ENCODE data around the gene CMSS1. TPM values are rescaled to one million over a fixed set of nuclear protein-coding genes. Genes with fewer than 3 reads are reported as not detected.

CMSS1 gene
- polyA plus RNA-seq, 2 of the 4 experiments (the other 2 are of a cell fraction) = 61.1 to 62.9 TPM

DNA sequence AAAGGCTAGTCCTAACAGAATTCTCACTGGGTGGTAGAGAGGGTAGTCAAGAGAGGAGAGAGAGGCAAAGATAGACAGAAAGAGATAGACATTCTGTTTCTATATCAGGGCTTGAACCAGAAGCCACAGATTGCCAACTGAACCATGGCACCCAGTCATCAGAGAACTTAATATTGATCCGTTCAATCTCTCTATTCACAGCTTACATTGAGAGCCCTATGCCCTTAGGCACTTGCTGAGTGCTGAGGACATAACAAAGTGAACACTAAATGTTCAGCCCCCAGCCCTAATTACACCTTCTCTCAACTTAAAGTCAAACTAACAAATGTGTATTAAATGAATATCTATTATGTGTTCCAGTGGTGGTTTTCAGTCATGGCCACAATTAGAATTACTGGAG is 172.5 kb downstream of the CMSS1 start:
- Histone ChIP-seq H3K4me3 (no peak overlapping the region), H3K27ac (no peak overlapping the region), H3K4me1 (no peaks in the 10 kb centered on the region), H3K9me3 (peaks cover 2% of the 10 kb centered on the region; the same call in 1 of the 3 replicates), H3K4me2 (no peak overlapping the region)
- WGBS (ENCODE audit: missing lambda C conversion rate) = 100% methylated on average over 1 of the region's 1 CpG
- ATAC-seq (no peak), FAIRE-seq (no peak), DNase-seq (ENCODE audit: low read depth in 1 of 2, low spot score in 1 of 2) (no peak)
- ChIA-PET CTCF (interaction anchor here (0.8 kb wide), 1 partner anchor 23 kb away, joined by 4 read pairs; no protein-coding TSS in a partner anchor), POLR2A (no interaction called here)
- TF ChIP-seq FOXS1 (CRISPR knock-in tag; IDR thresholded peaks at IDR 0.05) = no peak
- TF ChIP-seq, protein P1, sequence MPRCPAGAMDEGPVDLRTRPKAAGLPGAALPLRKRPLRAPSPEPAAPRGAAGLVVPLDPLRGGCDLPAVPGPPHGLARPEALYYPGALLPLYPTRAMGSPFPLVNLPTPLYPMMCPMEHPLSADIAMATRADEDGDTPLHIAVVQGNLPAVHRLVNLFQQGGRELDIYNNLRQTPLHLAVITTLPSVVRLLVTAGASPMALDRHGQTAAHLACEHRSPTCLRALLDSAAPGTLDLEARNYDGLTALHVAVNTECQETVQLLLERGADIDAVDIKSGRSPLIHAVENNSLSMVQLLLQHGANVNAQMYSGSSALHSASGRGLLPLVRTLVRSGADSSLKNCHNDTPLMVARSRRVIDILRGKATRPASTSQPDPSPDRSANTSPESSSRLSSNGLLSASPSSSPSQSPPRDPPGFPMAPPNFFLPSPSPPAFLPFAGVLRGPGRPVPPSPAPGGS (IDR thresholded peaks at IDR 0.05) = no peak
- TF ChIP-seq MAX (IDR thresholded peaks at IDR 0.05) = no peak
- no peak for TF ChIP-seq ESRRA (IDR thresholded peaks at IDR 0.05; ENCODE audit: borderline replicate concordance, low read length)
- no peak for TF ChIP-seq CHD2 (IDR thresholded peaks at IDR 0.05; ENCODE audit: low read length, partially characterized antibody)
- no peak for TF ChIP-seq KDM5A (IDR thresholded peaks at IDR 0.05)
- no peak for TF ChIP-seq ZFP36 (IDR thresholded peaks at IDR 0.05; ENCODE audit: borderline replicate concordance, partially characterized antibody)
- TF ChIP-seq TP53 (CRISPR knock-in tag; IDR thresholded peaks at IDR 0.05) = no peak
- TF ChIP-seq ZNF302 (CRISPR knock-in tag; IDR thresholded peaks at IDR 0.05) = no peak
- no peak for TF ChIP-seq HDAC2 (IDR thresholded peaks at IDR 0.05)
- no peak for TF ChIP-seq RFX5 (IDR thresholded peaks at IDR 0.05)
- no peak for TF ChIP-seq CBX2 (IDR thresholded peaks at IDR 0.05; ENCODE audit: borderline replicate concordance, low read depth)
- TF ChIP-seq FOSB (CRISPR knock-in tag; IDR thresholded peaks at IDR 0.05) = no peak
- TF ChIP-seq, protein P2, sequence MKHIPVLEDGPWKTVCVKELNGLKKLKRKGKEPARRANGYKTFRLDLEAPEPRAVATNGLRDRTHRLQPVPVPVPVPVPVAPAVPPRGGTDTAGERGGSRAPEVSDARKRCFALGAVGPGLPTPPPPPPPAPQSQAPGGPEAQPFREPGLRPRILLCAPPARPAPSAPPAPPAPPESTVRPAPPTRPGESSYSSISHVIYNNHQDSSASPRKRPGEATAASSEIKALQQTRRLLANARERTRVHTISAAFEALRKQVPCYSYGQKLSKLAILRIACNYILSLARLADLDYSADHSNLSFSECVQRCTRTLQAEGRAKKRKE (CRISPR knock-in tag; IDR thresholded peaks at IDR 0.05; ENCODE audit: low read depth) = no peak

- TF ChIP-seq KDM1A (IDR thresholded peaks at IDR 0.05; ENCODE audit: low read depth) = no peak
- DNase-seq (ENCODE audit: low read depth in 1 of 2, low spot score in 1 of 2) = no peak
- 95% methylated on average over 2 of the region's 2 CpGs for WGBS (ENCODE audit: missing lambda C conversion rate)
- Histone ChIP-seq H3K27ac (no peak overlapping the region), H3K4me2 (no peak overlapping the region), H3K4me3 (no peak overlapping the region), H3K4me1 (peaks cover 9% of the 10 kb centered on the region), H3K9me3 (peaks cover 2% of the 10 kb centered on the region; the same call in 1 of the 3 replicates)
- FAIRE-seq = no peak
- POLR2A ChIA-PET = no interaction called here
- CTCF ChIA-PET = interaction anchor here (0.7 kb wide), 1 partner anchor 11 kb away, joined by 3 read pairs; no protein-coding TSS in a partner anchor
- no peak for ATAC-seq
These were observed 179.6 kb downstream of the CMSS1 start for GRCh38 chr3:99997293-99997692.

DNA sequence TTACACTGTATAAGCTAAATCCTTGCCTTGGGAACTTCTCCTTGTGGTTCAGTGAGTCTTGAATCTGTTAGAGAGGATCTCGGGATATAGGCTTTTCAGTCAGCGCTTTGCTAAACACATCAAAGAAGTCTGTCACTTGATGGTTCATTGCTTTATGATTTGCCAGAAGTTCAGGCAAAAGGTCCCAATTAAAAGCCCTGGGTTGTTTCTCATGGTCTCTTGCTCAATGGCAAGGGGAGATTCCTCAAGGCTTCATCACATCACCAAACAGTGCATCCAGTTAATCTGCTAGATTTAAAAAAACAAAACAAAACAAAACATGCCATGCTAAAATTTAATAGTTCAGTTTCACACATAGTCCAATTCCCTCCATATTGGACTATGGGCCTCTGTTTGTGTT is 181.9 kb downstream of the CMSS1 start:
- FAIRE-seq (no peak), ATAC-seq (no peak), DNase-seq (ENCODE audit: low read depth in 1 of 2, low spot score in 1 of 2) (no peak)
- no peak for TF ChIP-seq HEYL (CRISPR knock-in tag; IDR thresholded peaks at IDR 0.05)
- TF ChIP-seq CTCF (IDR thresholded peaks at IDR 0.05) = no peak
- TF ChIP-seq PHF8 (IDR thresholded peaks at IDR 0.05; ENCODE audit: borderline replicate concordance, low read depth) = no peak
- no peak for TF ChIP-seq POLR2A (IDR thresholded peaks at IDR 0.05; ENCODE audit: low read length)
- TF ChIP-seq CHD2 (IDR thresholded peaks at IDR 0.05; ENCODE audit: low read length, partially characterized antibody) = no peak
- TF ChIP-seq ZFP36 (IDR thresholded peaks at IDR 0.05; ENCODE audit: borderline replicate concordance, partially characterized antibody) = no peak
- TF ChIP-seq HOXA7 (CRISPR knock-in tag; IDR thresholded peaks at IDR 0.05) = no peak
- no peak for TF ChIP-seq TP53 (CRISPR knock-in tag; IDR thresholded peaks at IDR 0.05)
- peaks cover 26% of the 10 kb centered on the region for H3K4me1 ChIP-seq
- ChIA-PET CTCF (interaction anchor here (0.7 kb wide), 1 partner anchor 255 kb away, joined by 3 read pairs; no protein-coding TSS in a partner anchor), POLR2A (no interaction called here)
- H3K4me3 ChIP-seq = no peak overlapping the region
- 86% methylated on average over 2 of the region's 2 CpGs for WGBS (ENCODE audit: missing lambda C conversion rate)
- no peak overlapping the region for H3K27ac ChIP-seq
- H3K4me2 ChIP-seq = no peak overlapping the region
- no peaks in the 10 kb centered on the region for H3K9me3 ChIP-seq

Data from A549 (cell line).